Smooth muscle cell (in vitro differentiated cells): ENCODE data around the gene EMCN. TPM values are rescaled to one million over a fixed set of nuclear protein-coding genes. Genes with fewer than 3 reads are reported as not detected.

Experiments
- DNase-seq: peaks from one replicate; lab custom pipeline; 2025; ENCODE audit not compliant: unreplicated experiment; lab: John Stamatoyannopoulos, UW
- H2AFZ ChIP-seq: fragments of 200-600 bp; sonication (generic); 2 replicates; pipeline ENCODE4 v1.6.0; 2016; ENCODE audit warnings: antibody characterized with exemption, low read depth, mild to moderate bottlenecking
- H3F3A ChIP-seq: fragments of 200-600 bp; sonication (generic); 2 replicates; pipeline ENCODE4 v1.6.0; 2017; ENCODE audit warnings: antibody characterized with exemption, low read depth
- H3K27ac ChIP-seq: fragments of 200-600 bp; sonication (generic); 2 replicates; pipeline ENCODE4 v1.5.1; 2016; ENCODE audit warnings: low read depth, mild to moderate bottlenecking
- H3K27me3 ChIP-seq: fragments of 200-600 bp; sonication (generic); 2 replicates; pipeline ENCODE4 v1.6.1; 2016; ENCODE audit warnings: low read depth, mild to moderate bottlenecking
- H3K36me3 ChIP-seq: fragments of 200-600 bp; sonication (generic); 2 replicates; pipeline ENCODE4 v1.5.1; 2016; ENCODE audit warnings: low read depth
- H3K4me1 ChIP-seq: fragments of 200-600 bp; sonication (generic); 2 replicates; pipeline ENCODE4 v1.5.1; 2016; ENCODE audit warnings: low read depth
- H3K4me2 ChIP-seq: fragments of 200-600 bp; sonication (generic); 2 replicates; pipeline ENCODE4 v1.6.0; 2016; ENCODE audit warnings: mild to moderate bottlenecking
- H3K4me3 ChIP-seq: fragments of 200-600 bp; sonication (generic); 2 replicates; pipeline ENCODE4 v1.5.1; 2016; ENCODE audit warnings: mild to moderate bottlenecking
- H3K79me2 ChIP-seq: fragments of 200-600 bp; sonication (generic); 2 replicates; pipeline ENCODE4 v1.6.0; 2016; ENCODE audit warnings: low read depth, mild to moderate bottlenecking
- H3K9ac ChIP-seq: fragments of 200-600 bp; sonication (generic); 2 replicates; pipeline ENCODE4 v1.6.0; 2016; ENCODE audit warnings: low read depth
- H3K9me3 ChIP-seq: fragments of 200-600 bp; sonication (generic); replicated peaks from 2 replicates; pipeline ENCODE4 v1.5.1; 2016; ENCODE audit warnings: low read depth
- H4K20me1 ChIP-seq: fragments of 200-600 bp; sonication (generic); 2 replicates; pipeline ENCODE4 v1.6.0; 2016; ENCODE audit warnings: low read depth
- WGBS: methylation state at CpG from one replicate; pipeline ENCODE4 v1.1.7; 2016; ENCODE audit warnings: low lambda C conversion rate; 5-methylcytosine and 5-hydroxymethylcytosine counted together
- polyA plus RNA-seq: library from polyadenylated mRNA; unstranded; fragments of >200 nt; fragmentation: Nextera tagmentation; extraction: Ambion mirVana; gene quantifications from 2 replicates; pipeline ENCODE4 v1.2.1, GENCODE V29; 2016
- total RNA-seq: library from RNA; depleted of rRNA; stranded (reverse); fragments of >200 nt; gene quantifications from 2 replicates; pipeline ENCODE4 v1.2.3, GENCODE V29; 2014
- TF ChIP-seq, protein P1 (sequence below): fragments of 200-600 bp; sonication (generic); IDR thresholded peaks from 2 replicates; pipeline ENCODE4 v1.5.1; 2017; ENCODE audit warnings: borderline replicate concordance, mild to moderate bottlenecking, antibody characterized with exemption; ENCODE audit not compliant: insufficient read depth, poor library complexity, severe bottlenecking

Gene EMCN
- total and polyA plus RNA-seq, 2 experiments from 2014 or later = not detected

- Histone ChIP-seq H3K4me3 (no peak overlapping the region), H2AFZ (no peak overlapping the region), H4K20me1 (no peaks in the 10 kb centered on the region), H3K79me2 (no peaks in the 10 kb centered on the region), H3F3A (no peaks in the 10 kb centered on the region), H3K9me3 (no peaks in the 10 kb centered on the region), H3K27ac (no peak overlapping the region), H3K27me3 (no peaks in the 10 kb centered on the region), H3K9ac (no peak overlapping the region), H3K36me3 (no peaks in the 10 kb centered on the region), H3K4me1 (no peaks in the 10 kb centered on the region), H3K4me2 (no peak overlapping the region)
- TF ChIP-seq, protein P1, sequence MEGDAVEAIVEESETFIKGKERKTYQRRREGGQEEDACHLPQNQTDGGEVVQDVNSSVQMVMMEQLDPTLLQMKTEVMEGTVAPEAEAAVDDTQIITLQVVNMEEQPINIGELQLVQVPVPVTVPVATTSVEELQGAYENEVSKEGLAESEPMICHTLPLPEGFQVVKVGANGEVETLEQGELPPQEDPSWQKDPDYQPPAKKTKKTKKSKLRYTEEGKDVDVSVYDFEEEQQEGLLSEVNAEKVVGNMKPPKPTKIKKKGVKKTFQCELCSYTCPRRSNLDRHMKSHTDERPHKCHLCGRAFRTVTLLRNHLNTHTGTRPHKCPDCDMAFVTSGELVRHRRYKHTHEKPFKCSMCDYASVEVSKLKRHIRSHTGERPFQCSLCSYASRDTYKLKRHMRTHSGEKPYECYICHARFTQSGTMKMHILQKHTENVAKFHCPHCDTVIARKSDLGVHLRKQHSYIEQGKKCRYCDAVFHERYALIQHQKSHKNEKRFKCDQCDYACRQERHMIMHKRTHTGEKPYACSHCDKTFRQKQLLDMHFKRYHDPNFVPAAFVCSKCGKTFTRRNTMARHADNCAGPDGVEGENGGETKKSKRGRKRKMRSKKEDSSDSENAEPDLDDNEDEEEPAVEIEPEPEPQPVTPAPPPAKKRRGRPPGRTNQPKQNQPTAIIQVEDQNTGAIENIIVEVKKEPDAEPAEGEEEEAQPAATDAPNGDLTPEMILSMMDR = no peak
- no peak for DNase-seq
- 88% methylated on average over 1 of the region's 1 CpG for WGBS
Observed at GRCh38 chr4:100548200-100548560, 30.4 kb upstream of the EMCN start.

DNA sequence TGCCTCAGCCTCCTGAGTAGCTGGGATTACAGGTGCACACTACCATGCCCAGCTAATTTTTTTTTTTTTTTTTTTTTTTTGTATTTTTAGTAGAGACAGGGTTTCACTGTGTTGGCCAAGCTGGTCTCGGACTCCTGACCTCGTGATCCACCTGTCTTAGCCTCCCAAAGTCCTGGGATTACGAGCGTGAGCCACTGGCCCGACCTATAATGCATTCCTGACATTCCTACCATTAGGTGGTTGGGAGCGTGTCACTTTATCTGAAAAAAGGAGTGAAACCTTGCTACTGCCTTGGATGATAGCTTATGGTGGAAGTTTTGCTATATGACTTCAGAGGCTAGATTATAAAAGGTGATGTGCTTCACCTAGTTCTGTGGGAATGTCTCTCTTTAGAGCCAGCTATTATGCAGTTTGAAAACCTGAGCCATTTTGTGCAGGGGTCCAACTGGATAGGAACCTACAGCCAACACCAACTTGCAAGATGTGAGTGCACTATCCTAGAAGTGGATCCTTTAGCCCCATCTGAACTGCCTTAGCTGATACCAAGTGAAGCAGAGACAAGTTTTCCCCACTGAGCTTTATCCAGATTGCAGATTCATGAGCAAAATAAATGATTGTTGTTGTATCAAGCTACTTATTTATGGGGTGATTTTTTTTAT, 29.8 kb upstream of the EMCN start:
- H3K27ac ChIP-seq = no peak overlapping the region
- DNase-seq = no peak
- no peaks in the 10 kb centered on the region for H3K79me2 ChIP-seq
- WGBS = 56% methylated on average over 6 of the region's 6 CpGs
- no peaks in the 10 kb centered on the region for H3K36me3 ChIP-seq
- no peaks in the 10 kb centered on the region for H4K20me1 ChIP-seq
- no peaks in the 10 kb centered on the region for H3F3A ChIP-seq
- no peak overlapping the region for H3K4me2 ChIP-seq
- H2AFZ ChIP-seq = no peak overlapping the region
- no peaks in the 10 kb centered on the region for H3K27me3 ChIP-seq
- no peaks in the 10 kb centered on the region for H3K9me3 ChIP-seq
- TF ChIP-seq, protein P1 = no peak
- no peak overlapping the region for H3K9ac ChIP-seq
- H3K4me3 ChIP-seq = no peak overlapping the region
- no peaks in the 10 kb centered on the region for H3K4me1 ChIP-seq

GRCh38 chr4:100545427-100545826, 27.6 kb upstream of the EMCN start:
- no peak overlapping the region for H3K4me2 ChIP-seq
- no peaks in the 10 kb centered on the region for H4K20me1 ChIP-seq
- no peak overlapping the region for H3K9ac ChIP-seq
- no peak overlapping the region for H3K27ac ChIP-seq
- TF ChIP-seq, protein P1 = no peak
- no peak overlapping the region for H2AFZ ChIP-seq
- H3K4me1 ChIP-seq = no peaks in the 10 kb centered on the region
- H3F3A ChIP-seq = no peaks in the 10 kb centered on the region
- H3K79me2 ChIP-seq = no peaks in the 10 kb centered on the region
- no peaks in the 10 kb centered on the region for H3K27me3 ChIP-seq
- 97% methylated on average over 5 of the region's 5 CpGs for WGBS
- DNase-seq = no peak
- no peak overlapping the region for H3K4me3 ChIP-seq
- H3K9me3 ChIP-seq = no peaks in the 10 kb centered on the region
- no peaks in the 10 kb centered on the region for H3K36me3 ChIP-seq

- DNase-seq = no peak
- Histone ChIP-seq H3K27me3 (no peaks in the 10 kb centered on the region), H4K20me1 (no peaks in the 10 kb centered on the region), H3K79me2 (no peaks in the 10 kb centered on the region), H3K9me3 (no peaks in the 10 kb centered on the region), H3K4me1 (no peaks in the 10 kb centered on the region), H3K36me3 (no peaks in the 10 kb centered on the region), H3K27ac (no peak overlapping the region), H3K9ac (no peak overlapping the region), H2AFZ (no peak overlapping the region), H3K4me3 (no peak overlapping the region), H3K4me2 (no peak overlapping the region), H3F3A (no peaks in the 10 kb centered on the region)
- TF ChIP-seq, protein P1 = no peak
Observed at GRCh38 chr4:100540131-100540530, 22.3 kb upstream of the EMCN start.
